K562 (cell line): ENCODE data around the gene ACRV1. TPM values are rescaled to one million over a fixed set of nuclear protein-coding genes. Genes with fewer than 3 reads are reported as not detected.

Experiments
- ATAC-seq: fragments of 200-7000 bp; cut with Tn5 transposase; 3 replicates; pipeline ENCODE4 v1.9.1; 2020; ENCODE audit warnings: moderate library complexity
- BruUV-seq: library from RNA; stranded (reverse); fragments of 400-500 nt; replicated peaks from 2 replicates; lab custom pipeline; 2021; lab: Mats Ljungman, UMichigan
- CTCF ChIA-PET: fragments of 300-600 bp; formaldehyde crosslinking; extraction: SDS; loops from one replicate; lab custom pipeline; 2021; ENCODE audit warnings: low intra/inter-chr PET ratio; lab: Yijun Ruan, JAX
- POLR2A ChIA-PET: fragments of 300-600, 350-650 bp; sonication (Branson Sonifier 250); formaldehyde crosslinking; extraction: SDS; loops from one replicate; lab custom pipeline; 2021; ENCODE audit warnings: antibody characterized with exemption, inconsistent platforms; lab: Yijun Ruan, JAX
- DNase-seq, 4 experiments: peaks; one replicate each; pipeline versions ENCODE4 v3.0.0 to v3.0.0-alpha.2; 2011 to 2018; ENCODE audit warnings: low spot score in 3 of 4, mixed read lengths in 3 of 4; ENCODE audit errors: extremely low read depth in 1 of 4
- FAIRE-seq: peaks from 2 replicates; lab custom pipeline; 2011; peaks lifted over from hg19 to GRCh38; lab: Jason Lieb, UNC
- H2AFZ ChIP-seq: 2 replicates; pipeline ENCODE4 v1.6.0; 2011; ENCODE audit warnings: low read depth, low read length, control low read depth, inconsistent platforms
- H3K27ac ChIP-seq: fragments of 200-600 bp; 3 replicates; pipeline ENCODE4 v1.8.0; 2011; ENCODE audit warnings: low read depth, mild to moderate bottlenecking, control low read depth, inconsistent platforms, low read length, moderate library complexity, mixed read lengths; ENCODE audit errors: extremely low read depth
- H3K27me3 ChIP-seq, 2 experiments: fragments of 300-600 bp in 1 of 2; 2 replicates in 1 of 2; 3 replicates in 1 of 2; pipeline versions ENCODE4 v1.6.0 to v1.8.0; 2011; ENCODE audit warnings: inconsistent platforms in 2 of 2, low read length in 2 of 2, mild to moderate bottlenecking in 1 of 2, mixed read lengths in 1 of 2, moderate library complexity in 1 of 2; ENCODE audit not compliant: control insufficient read depth in 2 of 2, insufficient read depth in 2 of 2
- H3K36me3 ChIP-seq: fragments of 300-600 bp; 3 replicates; pipeline ENCODE4 v1.8.0; 2011; ENCODE audit warnings: mild to moderate bottlenecking, low read length, inconsistent platforms; ENCODE audit not compliant: control insufficient read depth, insufficient read depth
- H3K4me1 ChIP-seq, 2 experiments: fragments of 200-600 bp in 1 of 2; replicated peaks in 1 of 2; 2 replicates in 1 of 2; 3 replicates in 1 of 2; pipeline versions ENCODE4 v1.5.1 to v1.8.0; 2011; ENCODE audit warnings: inconsistent platforms in 2 of 2, low read length in 2 of 2, mild to moderate bottlenecking in 1 of 2, mixed read lengths in 1 of 2, moderate library complexity in 1 of 2; ENCODE audit not compliant: control insufficient read depth in 2 of 2, insufficient read depth in 2 of 2
- H3K4me2 ChIP-seq: 2 replicates; pipeline ENCODE4 v1.6.1; 2011; ENCODE audit warnings: low read length, control low read depth, inconsistent platforms, mixed read lengths; ENCODE audit not compliant: insufficient read depth
- H3K4me3 ChIP-seq: fragments of 200-600 bp; sonication (generic), shearing (Covaris generic); 2 replicates; pipeline ENCODE4 v1.5.1; 2016; ENCODE audit warnings: control low read depth, inconsistent platforms
- H3K79me2 ChIP-seq: fragments of 200-600 bp; 3 replicates; pipeline ENCODE4 v1.8.0; 2011; ENCODE audit warnings: low read length, inconsistent platforms; ENCODE audit not compliant: control insufficient read depth, insufficient read depth
- H3K9ac ChIP-seq, 2 experiments: 2 replicates each; pipeline versions ENCODE4 v1.6.0 to v1.6.1; 2011; ENCODE audit warnings: low read depth in 2 of 2, low read length in 2 of 2, control low read depth in 1 of 2, inconsistent platforms in 1 of 2, mild to moderate bottlenecking in 1 of 2, mixed read lengths in 1 of 2; ENCODE audit not compliant: insufficient read depth in 1 of 2
- H3K9me1 ChIP-seq: one replicate; pipeline ENCODE4 v1.6.0; 2011; ENCODE audit warnings: inconsistent platforms, mild to moderate bottlenecking, low read length, moderate library complexity; ENCODE audit not compliant: control insufficient read depth, insufficient read depth
- H3K9me3 ChIP-seq: replicated peaks from 2 replicates; pipeline ENCODE4 v1.5.1; 2011; ENCODE audit warnings: low read depth, low read length, inconsistent platforms; ENCODE audit not compliant: control insufficient read depth, insufficient read depth
- H4K20me1 ChIP-seq: replicated peaks from 2 replicates; pipeline ENCODE4 v1.6.1; 2011; ENCODE audit warnings: low read length, inconsistent platforms, mixed read lengths; ENCODE audit not compliant: control insufficient read depth, insufficient read depth
- KDM5B ChIP-seq: fragments of 200-600 bp; sonication (generic); IDR thresholded peaks from 2 replicates; pipeline ENCODE4 v1.6.1; 2012; ENCODE audit warnings: low read depth, mild to moderate bottlenecking, moderate library complexity, low read length, control low read depth, inconsistent platforms; ENCODE audit not compliant: insufficient replicate concordance
- KHSRP ChIP-seq: fragments of 450-650 bp; IDR thresholded peaks from 2 replicates; pipeline ENCODE4 v1.6.1; 2017
- MCM3 ChIP-seq: fragments of 450-650 bp; IDR thresholded peaks from 2 replicates; pipeline ENCODE4 v1.6.1; 2016
- MXI1 ChIP-seq: IDR thresholded peaks from 2 replicates; pipeline ENCODE4 v1.6.1; 2011; ENCODE audit warnings: low read depth, mild to moderate bottlenecking, improper control_type of control experiment, low read length
- TRIM24 ChIP-seq, 2 experiments: fragments of 450-650 bp; IDR thresholded peaks; 2 replicates each; pipeline ENCODE4 v1.6.1; 2016
- ZNF124 ChIP-seq: sonication (generic); formaldehyde crosslinking; IDR thresholded peaks from 2 replicates; pipeline ENCODE4 v1.8.1; 2022; ENCODE audit warnings: missing genetic modification reagents
- ZNF197 ChIP-seq: fragments of 200-800 bp; sonication (Bioruptor generic); IDR thresholded peaks from 2 replicates; pipeline ENCODE4 v1.6.1; 2016; ENCODE audit warnings: low read depth, missing genetic modification characterization, missing compliant biosample characterization
- ZNF561 ChIP-seq: fragments of 450-650 bp; formaldehyde crosslinking; conservative IDR thresholded peaks from 2 replicates; pipeline ENCODE4 v1.4.0; 2020; ENCODE audit warnings: mild to moderate bottlenecking, moderate library complexity
- WGBS: fragments of 100-300 bp; shearing (Covaris generic); methylation state at CpG from one replicate; pipeline ENCODE4 v1.1.6; 2016; ENCODE audit warnings: low coverage, mixed read lengths; ENCODE audit not compliant: insufficient coverage; ENCODE audit errors: missing lambda C conversion rate; 5-methylcytosine and 5-hydroxymethylcytosine counted together
- in situ Hi-C: fragments of 300-500 bp; cut with MboI; formaldehyde crosslinking; loops from 4 replicates; pipeline ENCODE4 v1.15.0; 2018; ENCODE audit warnings: inconsistent platforms, mixed read lengths
- intact Hi-C: fragments of 100-400 bp; cut with micrococcal nuclease; formaldehyde crosslinking; loops from 2 replicates; pipeline ENCODE4 v1.14.2; 2022
- polyA plus RNA-seq, 8 experiments: library from polyadenylated mRNA; depleted of rRNA in 4 of 8; stranded (reverse) in 5 of 8; unstranded in 3 of 8; fragments of >200 nt; fragmentation: Nextera tagmentation in 2 of 8; fragmentation: Illumina TruSeq in 1 of 8; extraction: Ambion mirVana in 2 of 8; extraction: Trizol in 1 of 8; gene quantifications; 2 replicates each; pipeline versions ENCODE4 v1.2.1 to v1.2.3, GENCODE V29; 2011 to 2014; ENCODE audit warnings: inconsistent platforms in 1 of 8, missing spikeins in 1 of 8
- total RNA-seq, 7 experiments: library from RNA; depleted of rRNA in 6 of 7; stranded (reverse); fragments of >200 nt in 6 of 7; fragmentation: Illumina TruSeq in 2 of 7; extraction: Trizol in 2 of 7; gene quantifications; 2 replicates each; pipeline versions ENCODE4 v1.2.1 to v1.2.3, GENCODE V29; 2011 to 2021; ENCODE audit warnings: low replicate concordance in 1 of 7
- TF ChIP-seq, protein P1 (sequence below): fragments of 450-650 bp; IDR thresholded peaks from 2 replicates; pipeline ENCODE4 v1.6.1; 2016; ENCODE audit warnings: antibody characterized with exemption
- TF ChIP-seq, protein P2 (sequence below): fragments of 450-650 bp; formaldehyde crosslinking; IDR thresholded peaks from 2 replicates; pipeline ENCODE4 v1.4.0; 2020; ENCODE audit warnings: mild to moderate bottlenecking, moderate library complexity
- TF ChIP-seq, protein P3 (sequence below): fragments of 250-450 bp; sonication (Bioruptor Pico); IDR thresholded peaks from 2 replicates; pipeline ENCODE4 v1.8.0; 2021; ENCODE audit warnings: mild to moderate bottlenecking, moderate library complexity
- TF ChIP-seq, protein P4 (sequence below): fragments of 200-800 bp; sonication (Bioruptor generic); IDR thresholded peaks from 2 replicates; pipeline ENCODE4 v1.6.1; 2016; ENCODE audit warnings: missing genetic modification characterization, missing compliant biosample characterization

ACRV1 gene
- total and polyA plus RNA-seq, 9 of the 15 experiments (the other 6 are each of a cell fraction or from before 2014, with no cell fraction given), result 0.22 to 0.25 TPM; not detected in 7

DNA sequence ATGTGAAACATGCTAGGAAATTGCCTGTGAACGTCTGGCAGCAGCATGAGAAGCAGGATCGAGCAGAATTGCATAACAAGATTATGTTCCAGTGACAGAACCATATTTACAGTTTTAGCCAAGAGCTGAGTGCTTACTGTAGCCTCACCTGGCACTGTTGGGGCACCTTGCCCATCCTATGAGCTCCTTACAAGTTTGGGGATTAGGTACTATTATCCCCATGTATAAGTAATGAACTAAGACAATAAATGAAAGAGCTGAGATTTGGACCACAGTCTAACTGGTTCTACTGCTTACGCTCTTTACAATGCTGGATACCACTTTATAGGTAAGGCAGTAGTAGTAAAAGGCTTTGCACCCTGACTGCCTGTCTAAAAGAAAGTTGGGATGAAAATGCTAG, 48.3 kb upstream of the ACRV1 start:
- Histone ChIP-seq H3K9me1 (no peaks in the 10 kb centered on the region), H3K9me3 (no peaks in the 10 kb centered on the region), H3K27ac (no peak overlapping the region), H3K4me2 (no peak overlapping the region), H3K4me1 (no peaks in the 10 kb centered on the region), H3K4me3 (no peak overlapping the region), H3K9ac (no peak overlapping the region), H3K36me3 (no peaks in the 10 kb centered on the region), H4K20me1 (no peaks in the 10 kb centered on the region), H3K27me3 (0 out of 5 replicates have a peak, but pooled peaks cover 3 to 5% of the 10 kb centered on the region in 2 experiments), H3K79me2 (no peaks in the 10 kb centered on the region), H2AFZ (no peak overlapping the region)
- DNase-seq, result no peak
- intact Hi-C loops, result loop anchor here (10.0 kb wide), 1 partner anchor 174 kb away; no protein-coding TSS in a partner anchor
- in situ Hi-C loops, result no loop called here
- WGBS, result 0% methylated on average over 3 of the region's 3 CpGs
- POLR2A ChIA-PET, result interaction anchor here (0.9 kb wide), 1 partner anchor 21 kb away, joined by 3 read pairs; no protein-coding TSS in a partner anchor
- no peak for ATAC-seq
- FAIRE-seq, result no peak
- CTCF ChIA-PET, result no interaction called here
- BruUV-seq, result no TSS peak
- TF ChIP-seq ZNF124 (CRISPR knock-in tag), result no peak
- TF ChIP-seq ZNF197 (CRISPR knock-in tag), result no peak
- TF ChIP-seq ZNF561 (CRISPR knock-in tag), result no peak
- TF ChIP-seq, protein P1, sequence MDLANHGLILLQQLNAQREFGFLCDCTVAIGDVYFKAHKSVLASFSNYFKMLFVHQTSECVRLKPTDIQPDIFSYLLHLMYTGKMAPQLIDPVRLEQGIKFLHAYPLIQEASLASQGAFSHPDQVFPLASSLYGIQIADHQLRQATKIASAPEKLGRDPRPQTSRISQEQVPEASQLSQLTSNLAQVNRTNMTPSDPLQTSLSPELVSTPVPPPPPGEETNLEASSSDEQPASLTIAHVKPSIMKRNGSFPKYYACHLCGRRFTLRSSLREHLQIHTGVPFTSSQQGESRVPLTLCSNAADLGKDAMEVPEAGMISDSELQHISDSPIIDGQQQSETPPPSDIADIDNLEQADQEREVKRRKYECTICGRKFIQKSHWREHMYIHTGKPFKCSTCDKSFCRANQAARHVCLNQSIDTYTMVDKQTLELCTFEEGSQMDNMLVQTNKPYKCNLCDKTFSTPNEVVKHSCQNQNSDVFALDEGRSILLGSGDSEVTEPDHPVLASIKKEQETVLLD, result no peak
- TF ChIP-seq MCM3, result no peak
- TF ChIP-seq, protein P2, sequence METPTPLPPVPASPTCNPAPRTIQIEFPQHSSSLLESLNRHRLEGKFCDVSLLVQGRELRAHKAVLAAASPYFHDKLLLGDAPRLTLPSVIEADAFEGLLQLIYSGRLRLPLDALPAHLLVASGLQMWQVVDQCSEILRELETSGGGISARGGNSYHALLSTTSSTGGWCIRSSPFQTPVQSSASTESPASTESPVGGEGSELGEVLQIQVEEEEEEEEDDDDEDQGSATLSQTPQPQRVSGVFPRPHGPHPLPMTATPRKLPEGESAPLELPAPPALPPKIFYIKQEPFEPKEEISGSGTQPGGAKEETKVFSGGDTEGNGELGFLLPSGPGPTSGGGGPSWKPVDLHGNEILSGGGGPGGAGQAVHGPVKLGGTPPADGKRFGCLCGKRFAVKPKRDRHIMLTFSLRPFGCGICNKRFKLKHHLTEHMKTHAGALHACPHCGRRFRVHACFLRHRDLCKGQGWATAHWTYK (CRISPR knock-in tag), result no peak
- no peak for TF ChIP-seq KHSRP
- no peak for TF ChIP-seq MXI1
- TF ChIP-seq, protein P3, sequence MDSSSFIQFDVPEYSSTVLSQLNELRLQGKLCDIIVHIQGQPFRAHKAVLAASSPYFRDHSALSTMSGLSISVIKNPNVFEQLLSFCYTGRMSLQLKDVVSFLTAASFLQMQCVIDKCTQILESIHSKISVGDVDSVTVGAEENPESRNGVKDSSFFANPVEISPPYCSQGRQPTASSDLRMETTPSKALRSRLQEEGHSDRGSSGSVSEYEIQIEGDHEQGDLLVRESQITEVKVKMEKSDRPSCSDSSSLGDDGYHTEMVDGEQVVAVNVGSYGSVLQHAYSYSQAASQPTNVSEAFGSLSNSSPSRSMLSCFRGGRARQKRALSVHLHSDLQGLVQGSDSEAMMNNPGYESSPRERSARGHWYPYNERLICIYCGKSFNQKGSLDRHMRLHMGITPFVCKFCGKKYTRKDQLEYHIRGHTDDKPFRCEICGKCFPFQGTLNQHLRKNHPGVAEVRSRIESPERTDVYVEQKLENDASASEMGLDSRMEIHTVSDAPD, result no peak
- TF ChIP-seq, protein P4, sequence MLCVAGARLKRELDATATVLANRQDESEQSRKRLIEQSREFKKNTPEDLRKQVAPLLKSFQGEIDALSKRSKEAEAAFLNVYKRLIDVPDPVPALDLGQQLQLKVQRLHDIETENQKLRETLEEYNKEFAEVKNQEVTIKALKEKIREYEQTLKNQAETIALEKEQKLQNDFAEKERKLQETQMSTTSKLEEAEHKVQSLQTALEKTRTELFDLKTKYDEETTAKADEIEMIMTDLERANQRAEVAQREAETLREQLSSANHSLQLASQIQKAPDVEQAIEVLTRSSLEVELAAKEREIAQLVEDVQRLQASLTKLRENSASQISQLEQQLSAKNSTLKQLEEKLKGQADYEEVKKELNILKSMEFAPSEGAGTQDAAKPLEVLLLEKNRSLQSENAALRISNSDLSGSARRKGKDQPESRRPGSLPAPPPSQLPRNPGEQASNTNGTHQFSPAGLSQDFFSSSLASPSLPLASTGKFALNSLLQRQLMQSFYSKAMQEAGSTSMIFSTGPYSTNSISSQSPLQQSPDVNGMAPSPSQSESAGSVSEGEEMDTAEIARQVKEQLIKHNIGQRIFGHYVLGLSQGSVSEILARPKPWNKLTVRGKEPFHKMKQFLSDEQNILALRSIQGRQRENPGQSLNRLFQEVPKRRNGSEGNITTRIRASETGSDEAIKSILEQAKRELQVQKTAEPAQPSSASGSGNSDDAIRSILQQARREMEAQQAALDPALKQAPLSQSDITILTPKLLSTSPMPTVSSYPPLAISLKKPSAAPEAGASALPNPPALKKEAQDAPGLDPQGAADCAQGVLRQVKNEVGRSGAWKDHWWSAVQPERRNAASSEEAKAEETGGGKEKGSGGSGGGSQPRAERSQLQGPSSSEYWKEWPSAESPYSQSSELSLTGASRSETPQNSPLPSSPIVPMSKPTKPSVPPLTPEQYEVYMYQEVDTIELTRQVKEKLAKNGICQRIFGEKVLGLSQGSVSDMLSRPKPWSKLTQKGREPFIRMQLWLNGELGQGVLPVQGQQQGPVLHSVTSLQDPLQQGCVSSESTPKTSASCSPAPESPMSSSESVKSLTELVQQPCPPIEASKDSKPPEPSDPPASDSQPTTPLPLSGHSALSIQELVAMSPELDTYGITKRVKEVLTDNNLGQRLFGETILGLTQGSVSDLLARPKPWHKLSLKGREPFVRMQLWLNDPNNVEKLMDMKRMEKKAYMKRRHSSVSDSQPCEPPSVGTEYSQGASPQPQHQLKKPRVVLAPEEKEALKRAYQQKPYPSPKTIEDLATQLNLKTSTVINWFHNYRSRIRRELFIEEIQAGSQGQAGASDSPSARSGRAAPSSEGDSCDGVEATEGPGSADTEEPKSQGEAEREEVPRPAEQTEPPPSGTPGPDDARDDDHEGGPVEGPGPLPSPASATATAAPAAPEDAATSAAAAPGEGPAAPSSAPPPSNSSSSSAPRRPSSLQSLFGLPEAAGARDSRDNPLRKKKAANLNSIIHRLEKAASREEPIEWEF, result no peak
- TF ChIP-seq KDM5B, result no peak
- TF ChIP-seq TRIM24 (IDR thresholded peaks at IDR 0.05), result no peak
